Glomerular endothelial cell (primary cell): ENCODE data around the gene TSPAN9. TPM values are rescaled to one million over a fixed set of nuclear protein-coding genes. Genes with fewer than 3 reads are reported as not detected.

Experiments used
- DNase-seq: peaks from one replicate; pipeline ENCODE4 v3.0.0-alpha.2; 2011; ENCODE audit warnings: low read depth, low spot score; ENCODE audit errors: extremely low read depth
- total RNA-seq: library from RNA; depleted of rRNA; stranded (reverse); fragments of >200 nt; gene quantifications from 2 replicates; pipeline ENCODE4 v1.2.3, GENCODE V29; 2015

Gene TSPAN9
- total RNA-seq: 60.4 and 65.5 TPM in 2 replicates

DNA sequence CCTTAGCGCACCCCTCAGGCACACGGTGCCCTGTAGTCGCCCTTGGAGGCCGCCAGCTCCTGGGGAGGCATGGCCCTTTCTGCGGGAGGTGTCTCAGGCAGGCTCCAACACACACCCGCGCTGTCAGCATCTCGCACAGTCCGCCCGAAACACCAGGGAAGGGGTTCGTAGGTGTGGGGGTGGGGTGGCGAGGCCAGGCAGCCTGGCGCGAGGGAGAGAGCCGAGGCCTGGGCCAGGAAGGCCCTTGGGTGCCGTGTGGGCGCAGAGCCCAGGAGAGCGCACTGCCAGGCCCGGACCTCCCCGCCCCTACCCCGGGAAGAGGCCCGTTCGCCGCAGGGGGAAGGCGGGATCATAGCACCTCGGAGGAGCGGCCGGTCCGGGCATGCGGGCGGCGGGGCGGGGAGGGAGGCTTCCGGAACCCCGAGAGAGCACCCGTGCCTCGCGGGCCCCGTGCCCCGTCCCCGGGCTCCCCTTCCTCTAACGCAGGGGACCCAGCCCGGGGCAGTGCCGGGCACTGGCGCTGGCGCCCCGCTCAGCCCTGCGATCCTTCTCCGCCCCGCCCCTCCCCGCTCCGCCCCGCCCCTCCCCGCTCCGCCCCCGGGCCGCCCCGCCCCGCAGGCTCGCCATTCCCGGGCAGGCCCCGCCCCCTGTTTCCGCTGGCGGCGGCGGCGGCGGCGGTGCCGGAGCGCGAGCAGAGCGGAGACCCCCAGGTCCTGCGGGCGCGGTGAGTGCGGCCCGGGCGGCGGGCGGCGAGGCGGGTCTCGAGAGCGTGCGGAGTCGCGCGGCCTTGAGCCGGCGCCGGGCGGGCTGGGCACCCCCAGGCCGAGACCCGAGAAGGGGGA is at the start of gene TSPAN9:
TSPAN9 (plus strand) TSS at position 650 of the 842 bp plus-strand sequence. CDS start 123,815 bp downstream, outside the sequence.
- DNase-seq: no peak

GRCh38 chr12:3028108-3028507 is 49.1 kb upstream of the TSPAN9 start:
- no peak for DNase-seq

GRCh38 chr12:3030821-3031429 is 46.3 kb upstream of the TSPAN9 start:
- no peak for DNase-seq

- DNase-seq: no peak
Measured at GRCh38 chr12:3032161-3032560, 45.0 kb upstream of the TSPAN9 start.

DNA sequence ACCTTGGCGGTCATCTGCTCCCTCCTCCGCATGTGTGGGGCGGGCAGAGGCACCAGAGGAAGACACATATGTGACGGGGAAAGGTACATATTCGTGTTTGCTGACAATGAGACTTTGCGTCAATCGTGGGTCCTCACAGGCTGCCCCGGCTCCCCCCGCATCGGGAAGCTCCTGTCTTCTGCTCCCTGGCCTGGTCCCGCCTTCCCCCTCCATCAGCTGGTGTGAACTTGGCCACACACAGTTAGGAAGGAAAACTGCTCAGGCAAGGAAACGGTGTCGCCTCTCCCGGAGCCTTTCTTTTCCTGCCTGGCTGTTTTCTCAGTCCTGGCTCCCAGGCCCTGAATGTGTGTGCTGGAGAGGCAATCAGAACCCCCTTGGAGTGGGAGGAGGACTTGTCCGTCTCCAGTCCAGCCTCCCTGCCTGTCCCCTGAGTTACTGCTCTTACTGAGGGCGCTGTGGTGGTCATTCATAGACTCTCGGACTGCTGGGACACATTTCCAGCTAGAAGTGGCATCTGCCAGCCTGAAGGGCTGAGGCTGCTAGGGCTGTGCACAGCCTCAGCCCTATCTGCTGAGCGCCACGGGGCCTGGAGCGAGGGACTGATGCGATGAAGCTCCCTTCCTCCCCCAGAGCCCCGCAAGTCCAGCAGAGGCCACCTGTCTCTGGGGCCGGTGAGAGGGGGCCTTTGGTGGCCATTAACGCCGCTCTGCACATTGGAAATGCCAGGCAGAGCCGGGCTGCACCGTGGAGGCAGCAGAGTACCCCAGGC is 44.2 kb upstream of the TSPAN9 start:
- DNase-seq: no peak

DNA sequence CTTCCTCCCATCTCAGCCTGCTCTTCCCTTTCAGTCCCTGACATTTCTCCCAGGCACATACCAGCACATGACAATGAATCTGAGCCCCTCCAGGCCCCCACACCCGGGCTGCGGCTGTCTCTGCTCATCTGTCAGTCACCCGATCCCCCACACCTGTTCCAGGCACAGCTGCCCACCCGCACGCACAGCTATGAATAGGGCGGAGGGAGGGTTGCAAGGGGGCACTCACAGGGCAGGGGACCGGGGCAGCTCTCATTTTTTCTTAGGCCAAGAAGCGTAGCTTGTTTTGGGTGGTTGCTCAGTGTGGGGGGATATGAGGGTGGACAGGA is 43.7 kb upstream of the TSPAN9 start:
- DNase-seq: no peak

DNA sequence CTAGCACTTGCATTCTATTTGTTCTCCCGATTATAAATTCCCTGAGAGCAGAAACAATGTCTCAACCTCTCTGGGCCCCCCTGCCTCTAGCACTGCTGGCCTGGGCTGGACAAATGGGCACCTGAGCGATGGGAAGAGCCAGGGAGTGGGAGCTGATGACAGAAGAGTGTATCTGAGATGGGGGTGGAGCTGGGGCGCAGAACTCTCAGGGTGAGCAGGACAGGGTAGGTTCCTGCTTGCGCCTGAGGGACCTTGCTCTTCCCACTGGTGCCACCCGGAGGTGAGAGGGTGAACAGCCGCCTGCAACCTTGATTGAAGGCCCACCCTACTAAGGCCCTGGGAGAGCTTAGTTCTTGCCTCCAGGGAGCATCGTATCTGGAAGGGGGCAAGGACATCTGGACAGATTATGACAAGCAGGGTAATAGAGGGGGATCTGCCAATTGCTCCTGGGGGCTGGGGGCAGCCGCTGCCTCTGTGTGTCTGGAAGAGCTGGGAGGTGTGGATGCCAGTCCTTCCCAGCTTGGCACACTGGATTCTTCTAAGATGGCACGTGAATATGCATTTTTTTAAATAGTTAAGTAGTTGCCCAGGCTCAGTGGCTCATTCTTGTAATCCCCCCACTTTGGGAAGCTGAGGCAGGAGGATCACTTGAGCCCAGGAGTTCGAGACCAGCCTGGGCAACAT is 43.0 kb upstream of the TSPAN9 start:
- DNase-seq: no peak

DNA sequence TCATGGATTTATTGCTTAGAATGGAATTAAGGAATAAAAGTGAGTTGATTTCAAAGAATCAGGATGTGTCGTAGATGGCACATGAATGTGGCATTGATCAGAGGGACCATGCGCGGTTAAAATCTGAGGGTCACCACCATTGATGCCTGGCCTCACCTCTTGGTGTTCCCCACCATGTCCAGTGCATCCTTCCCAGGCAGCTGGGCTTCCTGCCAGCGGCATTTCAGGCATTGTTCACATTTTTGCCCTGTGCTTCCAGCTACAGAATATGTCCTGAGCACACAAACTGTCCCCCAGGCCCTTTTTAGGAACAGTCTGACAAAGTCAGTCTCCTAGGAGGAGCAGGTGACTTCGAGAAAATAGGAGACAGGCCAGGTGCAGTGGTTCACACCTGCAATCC is 42.0 kb upstream of the TSPAN9 start:
- DNase-seq: no peak

GRCh38 chr12:3035815-3036702 is 41.1 kb upstream of the TSPAN9 start:
- DNase-seq: no peak

DNA sequence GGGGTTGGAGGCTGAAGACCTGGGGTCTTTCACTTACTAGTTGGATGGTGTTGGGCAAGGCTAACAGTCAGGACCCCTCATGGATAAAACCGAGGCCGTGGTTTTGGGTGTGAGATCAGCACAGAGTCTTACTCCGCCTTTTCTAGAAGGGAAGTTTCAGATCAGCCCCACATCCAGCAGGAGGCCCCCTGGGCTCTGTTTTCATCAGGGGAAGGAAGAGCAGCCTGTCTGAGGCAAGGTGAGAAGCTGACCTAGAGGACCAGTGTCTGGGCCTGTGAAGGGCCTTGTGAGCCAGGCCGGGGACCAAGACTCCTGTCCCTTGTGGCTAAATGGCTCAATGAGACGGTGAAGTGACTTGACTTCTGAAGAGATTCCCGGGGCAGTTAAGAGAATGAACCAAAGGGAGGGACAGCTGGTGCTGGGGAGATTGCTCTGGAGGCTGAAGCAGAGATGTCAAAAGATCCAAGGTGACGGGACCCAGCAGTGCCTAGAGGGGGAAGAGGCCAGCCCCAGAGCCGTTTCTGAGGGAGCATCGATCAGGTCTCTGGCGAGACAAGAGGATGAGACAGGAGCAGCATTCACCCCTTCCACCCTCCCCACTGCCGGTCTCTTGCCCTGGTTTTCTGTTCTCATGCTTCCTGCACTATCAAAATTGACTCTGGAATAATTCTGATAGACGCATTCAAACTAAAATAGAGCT is 40.1 kb upstream of the TSPAN9 start:
- no peak for DNase-seq

- DNase-seq: no peak
Measured at GRCh38 chr12:3038166-3038565, 39.0 kb upstream of the TSPAN9 start.

- no peak for DNase-seq
Measured at GRCh38 chr12:3038926-3039510, 38.2 kb upstream of the TSPAN9 start.

DNA sequence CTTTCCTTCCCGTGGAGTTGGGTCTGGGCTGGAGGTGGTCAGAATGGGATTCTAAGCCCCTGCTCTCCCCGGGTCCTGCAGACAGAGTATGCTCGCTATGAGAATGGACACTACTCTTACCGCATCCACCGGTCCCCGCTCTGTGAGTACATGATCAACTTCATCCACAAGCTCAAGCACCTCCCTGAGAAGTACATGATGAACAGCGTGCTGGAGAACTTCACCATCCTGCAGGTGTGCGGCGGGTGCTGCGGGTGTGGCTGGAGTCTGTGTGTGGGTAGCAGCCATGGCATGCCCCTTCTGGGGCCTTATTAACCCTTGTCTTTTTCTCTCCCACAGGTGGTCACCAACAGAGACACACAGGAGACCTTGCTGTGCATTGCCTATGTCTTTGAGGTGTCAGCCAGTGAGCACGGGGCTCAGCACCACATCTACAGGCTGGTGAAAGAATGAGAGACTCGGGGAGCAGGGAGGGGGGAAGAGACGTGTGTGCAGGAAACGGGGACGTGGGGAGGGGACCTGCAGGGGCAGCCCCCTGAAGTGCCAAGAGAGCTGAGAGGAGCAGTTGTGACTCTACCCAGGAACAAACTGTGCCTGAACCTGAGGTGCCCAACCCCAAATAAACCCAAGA is 37.0 kb upstream of the TSPAN9 start:
- DNase-seq: no peak

GRCh38 chr12:3040663-3041544 is 36.3 kb upstream of the TSPAN9 start:
- DNase-seq: no peak

- peak; percentile 41 for DNase-seq
Measured at GRCh38 chr12:3041558-3042164, 35.5 kb upstream of the TSPAN9 start.

GRCh38 chr12:3042394-3042793 is 34.8 kb upstream of the TSPAN9 start:
- no peak for DNase-seq

GRCh38 chr12:3042826-3043225 is 34.4 kb upstream of the TSPAN9 start:
- no peak for DNase-seq
